K562 (cell line): Measurements from ENCODE around the gene SDHAF3.

Experiments used
- EHMT2 ChIP-seq: fragments of 450-650 bp; IDR thresholded peaks from 2 replicates; pipeline ENCODE4 v1.6.1; 2018; ENCODE audit warnings: antibody characterized with exemption
- EP300 ChIP-seq: IDR thresholded peaks from 2 replicates; pipeline ENCODE4 v1.6.1; 2012; ENCODE audit warnings: low read length, improper control_type of control experiment
- HDAC1 ChIP-seq, 2 experiments: fragments of 450-650 bp; IDR thresholded peaks; 2 replicates each; pipeline ENCODE4 v1.6.1; 2016 to 2017; ENCODE audit warnings: inconsistent platforms in 1 of 2, mild to moderate bottlenecking in 1 of 2, moderate library complexity in 1 of 2
- MAFK ChIP-seq: IDR thresholded peaks from 2 replicates; pipeline ENCODE4 v1.6.1; 2011; ENCODE audit warnings: low read length, improper control_type of control experiment
- MYC ChIP-seq, 2 experiments: fragments of 250-450 bp in 1 of 2; sonication (Bioruptor Pico) in 1 of 2; IDR thresholded peaks; 2 replicates each; pipeline versions ENCODE4 v1.5.1 to v1.6.1; 2012 to 2021; ENCODE audit warnings: low read depth in 2 of 2, borderline replicate concordance in 1 of 2, improper control_type of control experiment in 1 of 2, low read length in 1 of 2, mild to moderate bottlenecking in 1 of 2, moderate library complexity in 1 of 2
- SMARCC2 ChIP-seq: fragments of 450-650 bp; IDR thresholded peaks from 2 replicates; pipeline ENCODE4 v1.6.1; 2017; ENCODE audit warnings: antibody characterized with exemption, moderate library complexity, mild to moderate bottlenecking, low read depth
- TRIM24 ChIP-seq, 2 experiments: fragments of 450-650 bp; IDR thresholded peaks; 2 replicates each; pipeline ENCODE4 v1.6.1; 2016
- ZBTB2 ChIP-seq: fragments of 450-650 bp; IDR thresholded peaks from 2 replicates; pipeline ENCODE4 v1.6.1; 2016; ENCODE audit warnings: antibody characterized with exemption
- ZBTB33 ChIP-seq: sonication (generic); formaldehyde crosslinking; IDR thresholded peaks from 2 replicates; pipeline ENCODE4 v1.8.1; 2023; ENCODE audit warnings: mild to moderate bottlenecking, missing genetic modification reagents
- TF ChIP-seq, protein P1 (sequence below): fragments of 450-650 bp; IDR thresholded peaks from 2 replicates; pipeline ENCODE4 v1.6.1; 2016
- TF ChIP-seq, protein P2 (sequence below): conservative IDR thresholded peaks from 2 replicates; pipeline ENCODE4 v1.6.1; 2011; ENCODE audit warnings: low read depth, mild to moderate bottlenecking, low read length; ENCODE audit not compliant: control insufficient read depth

DNA sequence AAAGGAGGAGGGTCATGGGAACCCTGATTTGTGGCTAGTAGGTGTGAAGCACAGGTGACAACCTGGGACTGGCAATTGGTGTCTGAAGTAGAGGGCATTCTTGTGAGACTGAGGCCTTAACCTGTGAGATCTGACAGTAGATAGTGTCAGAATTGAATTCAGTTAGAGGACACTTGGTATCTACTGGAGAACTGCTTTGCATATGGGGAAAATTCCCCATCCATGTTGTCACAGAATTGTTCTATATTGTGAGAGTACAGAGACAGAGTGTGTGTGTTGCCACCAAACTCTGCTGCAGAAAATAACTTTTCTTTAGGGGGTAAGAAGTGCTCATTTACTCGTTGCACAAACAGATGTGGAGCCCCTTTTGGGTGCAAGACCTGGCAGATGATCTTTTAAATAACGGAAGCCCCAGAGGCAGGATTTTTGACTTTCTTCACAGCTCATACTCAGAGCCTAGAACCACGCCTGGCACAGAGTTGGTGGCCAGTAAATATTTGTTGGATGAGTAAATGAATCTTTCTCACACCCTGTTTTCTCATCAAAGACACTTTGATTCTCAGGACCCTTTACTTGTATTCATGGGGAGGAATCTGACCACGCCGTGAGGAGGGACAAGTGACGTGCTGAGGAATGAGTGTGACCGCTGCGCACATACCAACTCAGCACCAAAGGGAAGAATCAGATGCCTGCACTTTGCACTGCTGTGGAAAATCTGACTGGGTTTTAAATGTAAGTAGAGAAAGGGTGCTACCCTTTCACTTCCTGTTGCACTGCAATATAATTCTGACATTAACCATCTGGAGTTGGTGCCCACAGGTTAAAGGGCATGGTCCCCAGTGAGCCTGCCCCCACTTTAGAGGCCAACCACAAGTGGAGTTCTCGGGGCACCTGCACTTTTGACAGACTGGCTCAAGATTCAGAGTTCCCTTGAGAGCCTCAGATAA lies 39.2 kb upstream of the SDHAF3 start:
- TF ChIP-seq HDAC1 (IDR thresholded peaks at IDR 0.05) (no peak), TRIM24 (IDR thresholded peaks at IDR 0.05) (no peak), MYC (IDR thresholded peaks at IDR 0.05; ENCODE audit: low read depth, low read length) (no peak), MYC (CRISPR knock-in tag; IDR thresholded peaks at IDR 0.05; ENCODE audit: borderline replicate concordance, low read depth) (no peak), EHMT2 (no peak), SMARCC2 (no peak), MAFK (no peak), EP300 (no peak), ZBTB2 (no peak), ZBTB33 (CRISPR knock-in tag) (no peak)
- TF ChIP-seq, protein P1, sequence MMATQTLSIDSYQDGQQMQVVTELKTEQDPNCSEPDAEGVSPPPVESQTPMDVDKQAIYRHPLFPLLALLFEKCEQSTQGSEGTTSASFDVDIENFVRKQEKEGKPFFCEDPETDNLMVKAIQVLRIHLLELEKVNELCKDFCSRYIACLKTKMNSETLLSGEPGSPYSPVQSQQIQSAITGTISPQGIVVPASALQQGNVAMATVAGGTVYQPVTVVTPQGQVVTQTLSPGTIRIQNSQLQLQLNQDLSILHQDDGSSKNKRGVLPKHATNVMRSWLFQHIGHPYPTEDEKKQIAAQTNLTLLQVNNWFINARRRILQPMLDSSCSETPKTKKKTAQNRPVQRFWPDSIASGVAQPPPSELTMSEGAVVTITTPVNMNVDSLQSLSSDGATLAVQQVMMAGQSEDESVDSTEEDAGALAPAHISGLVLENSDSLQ, result no peak
- TF ChIP-seq, protein P2, sequence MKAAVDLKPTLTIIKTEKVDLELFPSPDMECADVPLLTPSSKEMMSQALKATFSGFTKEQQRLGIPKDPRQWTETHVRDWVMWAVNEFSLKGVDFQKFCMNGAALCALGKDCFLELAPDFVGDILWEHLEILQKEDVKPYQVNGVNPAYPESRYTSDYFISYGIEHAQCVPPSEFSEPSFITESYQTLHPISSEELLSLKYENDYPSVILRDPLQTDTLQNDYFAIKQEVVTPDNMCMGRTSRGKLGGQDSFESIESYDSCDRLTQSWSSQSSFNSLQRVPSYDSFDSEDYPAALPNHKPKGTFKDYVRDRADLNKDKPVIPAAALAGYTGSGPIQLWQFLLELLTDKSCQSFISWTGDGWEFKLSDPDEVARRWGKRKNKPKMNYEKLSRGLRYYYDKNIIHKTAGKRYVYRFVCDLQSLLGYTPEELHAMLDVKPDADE, result no peak
